HepG2 (cell line): ENCODE data around the gene ACE. TPM values are rescaled to one million over a fixed set of nuclear protein-coding genes. Genes with fewer than 3 reads are reported as not detected.
A peak's percentile ranks its signal among the peaks of the same experiment; 100 is the strongest.

ENCODE experiments used
- ATAC-seq: fragments of 200-7000 bp; cut with Tn5 transposase; 3 replicates; pipeline ENCODE4 v1.9.1; 2020; ENCODE audit warnings: mild to moderate bottlenecking, moderate library complexity
- BruUV-seq: library from RNA; stranded (reverse); fragments of 400-500 nt; replicated peaks from 2 replicates; lab custom pipeline; 2021; lab: Mats Ljungman, UMichigan
- CTCF ChIA-PET: fragments of 300-600 bp; formaldehyde crosslinking; extraction: SDS; loops from one replicate; lab custom pipeline; 2021; ENCODE audit warnings: low total read pairs, inconsistent platforms, low intra/inter-chr PET ratio; lab: Yijun Ruan, JAX
- POLR2A ChIA-PET: fragments of 350-600 bp; sonication (Branson Sonifier 250); formaldehyde crosslinking; loops from one replicate; lab custom pipeline; 2020; ENCODE audit warnings: antibody characterized with exemption, inconsistent platforms; lab: Yijun Ruan, JAX
- DNase-seq: peaks from one replicate; pipeline ENCODE4 v3.0.0-alpha.2; 2015; ENCODE audit warnings: low spot score
- FAIRE-seq: peaks from 3 replicates; lab custom pipeline; 2011; peaks lifted over from hg19 to GRCh38; lab: Jason Lieb, UNC
- H2AFZ ChIP-seq: one replicate; pipeline ENCODE4 v1.6.1; 2011; ENCODE audit warnings: low read length, inconsistent platforms
- H3K27ac ChIP-seq: fragments of 300-600 bp; 3 replicates; pipeline ENCODE4 v1.8.0; 2011; ENCODE audit warnings: mixed run types, mild to moderate bottlenecking, mixed read lengths, low read length, inconsistent platforms; ENCODE audit not compliant: insufficient read depth; ENCODE audit errors: extremely low read length
- H3K27me3 ChIP-seq, 2 experiments: fragments of 200-600 bp in 1 of 2; 2 replicates in 1 of 2; 3 replicates in 1 of 2; pipeline versions ENCODE4 v1.6.0 to v1.8.0; 2011; ENCODE audit warnings: low read length in 2 of 2, mild to moderate bottlenecking in 2 of 2, moderate library complexity in 2 of 2, inconsistent platforms in 1 of 2; ENCODE audit not compliant: insufficient read depth in 2 of 2, control insufficient read depth in 1 of 2
- H3K36me3 ChIP-seq, 2 experiments: fragments of 200-600 bp in 1 of 2; replicated peaks in 1 of 2; 2 replicates in 1 of 2; 3 replicates in 1 of 2; pipeline versions ENCODE4 v1.5.1 to v1.8.0; 2011; ENCODE audit warnings: low read length in 2 of 2, inconsistent platforms in 1 of 2; ENCODE audit not compliant: insufficient read depth in 2 of 2, control insufficient read depth in 1 of 2
- H3K4me1 ChIP-seq: 2 replicates; pipeline ENCODE4 v1.5.1; 2012; ENCODE audit warnings: low read length, inconsistent platforms; ENCODE audit not compliant: insufficient read depth
- H3K4me2 ChIP-seq: 2 replicates; pipeline ENCODE4 v1.6.0; 2011; ENCODE audit warnings: low read depth, low read length, inconsistent platforms
- H3K4me3 ChIP-seq, 3 experiments: fragments of 200-600 bp in 1 of 3; sonication (generic), shearing (Covaris generic) in 1 of 3; replicated peaks in 1 of 3; 2 replicates each; pipeline ENCODE4 v1.5.1; 2011 to 2016; ENCODE audit warnings: low read length in 3 of 3, inconsistent platforms in 2 of 3, low read depth in 2 of 3, mild to moderate bottlenecking in 2 of 3, control low read depth in 1 of 3, mixed read lengths in 1 of 3; ENCODE audit not compliant: insufficient read depth in 1 of 3
- H3K79me2 ChIP-seq: one replicate; pipeline ENCODE4 v1.6.1; 2011; ENCODE audit warnings: low read length, inconsistent platforms; ENCODE audit not compliant: insufficient read depth
- H3K9ac ChIP-seq: 2 replicates; pipeline ENCODE4 v1.6.0; 2011; ENCODE audit warnings: mild to moderate bottlenecking, low read depth, low read length, inconsistent platforms; ENCODE audit not compliant: insufficient read depth
- H3K9me3 ChIP-seq: 2 replicates; pipeline ENCODE4 v1.5.1; 2012; ENCODE audit warnings: mild to moderate bottlenecking, low read length
- H4K20me1 ChIP-seq: 2 replicates; pipeline ENCODE4 v1.6.0; 2011; ENCODE audit warnings: inconsistent platforms, mild to moderate bottlenecking, low read length, moderate library complexity; ENCODE audit not compliant: insufficient read depth
- ASH2L ChIP-seq: fragments of 300-600, 200-600 bp; sonication (generic); IDR thresholded peaks from 2 replicates; pipeline ENCODE4 v1.7.0; 2017; ENCODE audit warnings: low read depth, mild to moderate bottlenecking, moderate library complexity, mixed read lengths, low read length; ENCODE audit not compliant: insufficient read length
- ATM ChIP-seq: fragments of 450-650 bp; IDR thresholded peaks from 2 replicates; pipeline ENCODE4 v1.7.1; 2017; ENCODE audit warnings: mild to moderate bottlenecking, borderline replicate concordance
- ELF3 ChIP-seq: IDR thresholded peaks from 2 replicates; pipeline ENCODE4 v1.6.1; 2016; ENCODE audit warnings: missing genetic modification reagents, missing compliant biosample characterization
- KLF12 ChIP-seq: sonication (generic); formaldehyde crosslinking; IDR thresholded peaks from 2 replicates; pipeline ENCODE4 v1.4.0; 2020; ENCODE audit warnings: missing genetic modification reagents, borderline replicate concordance
- KLF16 ChIP-seq, 2 experiments: sonication (generic) in 1 of 2; formaldehyde crosslinking in 1 of 2; IDR thresholded peaks; 2 replicates each; pipeline versions ENCODE4 v1.6.1 to v1.8.0; 2016 to 2023; ENCODE audit warnings: missing genetic modification reagents in 2 of 2, missing compliant biosample characterization in 1 of 2
- MYNN ChIP-seq: sonication (generic); formaldehyde crosslinking; IDR thresholded peaks from 2 replicates; pipeline ENCODE4 v1.4.0; 2020; ENCODE audit warnings: mild to moderate bottlenecking, low read depth, missing genetic modification reagents
- POLR2AphosphoS5 ChIP-seq: IDR thresholded peaks from 2 replicates; pipeline ENCODE4 v1.6.1; 2012; ENCODE audit warnings: low read depth, low read length
- SALL1 ChIP-seq: sonication (generic); formaldehyde crosslinking; IDR thresholded peaks from 2 replicates; pipeline ENCODE4 v1.8.0; 2022; ENCODE audit warnings: mild to moderate bottlenecking, missing genetic modification reagents
- ZFP91 ChIP-seq: sonication (generic); formaldehyde crosslinking; IDR thresholded peaks from 2 replicates; pipeline ENCODE4 v1.9.0; 2022; ENCODE audit warnings: missing genetic modification reagents, mild to moderate bottlenecking, borderline replicate concordance
- ZNF234 ChIP-seq: sonication (generic); formaldehyde crosslinking; conservative IDR thresholded peaks from 2 replicates; pipeline ENCODE4 v1.5.1; 2020; ENCODE audit warnings: mild to moderate bottlenecking, missing genetic modification reagents
- ZNF326 ChIP-seq: sonication (generic); formaldehyde crosslinking; IDR thresholded peaks from 2 replicates; pipeline ENCODE4 v1.4.0; 2020; ENCODE audit warnings: missing genetic modification reagents, borderline replicate concordance
- ZNF839 ChIP-seq: sonication (generic); formaldehyde crosslinking; IDR thresholded peaks from 2 replicates; pipeline ENCODE4 v1.4.0; 2020; ENCODE audit warnings: missing genetic modification reagents, mild to moderate bottlenecking, borderline replicate concordance
- ZSCAN30 ChIP-seq: sonication (generic); formaldehyde crosslinking; IDR thresholded peaks from 2 replicates; pipeline ENCODE4 v1.5.0; 2020; ENCODE audit warnings: mild to moderate bottlenecking, missing genetic modification reagents
- WGBS: methylation state at CpG from one replicate; pipeline ENCODE4 v1.1.6; 2017; ENCODE audit warnings: low lambda C conversion rate; 5-methylcytosine and 5-hydroxymethylcytosine counted together
- in situ Hi-C: cut with HindIII; loops from 2 replicates; pipeline ENCODE4 v1.10.0; 2017; ENCODE audit warnings: low pct_unique_long_range_greater_than_20kb; ENCODE audit not compliant: extremely low pct_ligation_motif_present
- intact Hi-C: fragments of 100-400 bp; cut with micrococcal nuclease; formaldehyde crosslinking; loops from one replicate; pipeline ENCODE4 v1.10.0; 2022; ENCODE audit not compliant: unreplicated experiment
- polyA plus RNA-seq, 8 experiments: library from polyadenylated mRNA; depleted of rRNA in 3 of 8; stranded (reverse) in 7 of 8; unstranded in 1 of 8; fragments of >200 nt; fragmentation: Illumina TruSeq in 4 of 8; extraction: Trizol in 4 of 8; gene quantifications; 2 replicates each; pipeline versions ENCODE4 v1.2.1 to v1.2.3, GENCODE V29; 2011 to 2016; ENCODE audit warnings: low read depth in 4 of 8, missing spikeins in 1 of 8, mixed read lengths in 1 of 8; ENCODE audit not compliant: insufficient read depth in 1 of 8
- total RNA-seq, 5 experiments: library from RNA; depleted of rRNA; stranded (reverse); fragments of >200 nt; fragmentation: Illumina TruSeq; extraction: Trizol; gene quantifications; 2 replicates each; pipeline ENCODE4 v1.2.3, GENCODE V29; 2016; ENCODE audit warnings: low read depth in 1 of 5
- TF ChIP-seq, protein P1 (sequence below): sonication (generic); formaldehyde crosslinking; IDR thresholded peaks from 2 replicates; pipeline ENCODE4 v1.5.1; 2020; ENCODE audit warnings: missing genetic modification reagents, mild to moderate bottlenecking, borderline replicate concordance

The ACE gene
- total and polyA plus RNA-seq, 2 of the 13 experiments (the other 11 are each of a cell fraction or from before 2014, with no cell fraction given), result 0.08 to 0.13 TPM

GRCh38 chr17:63479495-63480184, 2.8 kb downstream of the ACE start (continued):
- TF ChIP-seq SALL1, result no peak
- TF ChIP-seq ZFP91, result 0 out of 2 replicates have a peak, but pooled peaks have one; percentile 9
- TF ChIP-seq ATM, result no peak
- no peak for TF ChIP-seq KLF12 (CRISPR knock-in tag)

DNA sequence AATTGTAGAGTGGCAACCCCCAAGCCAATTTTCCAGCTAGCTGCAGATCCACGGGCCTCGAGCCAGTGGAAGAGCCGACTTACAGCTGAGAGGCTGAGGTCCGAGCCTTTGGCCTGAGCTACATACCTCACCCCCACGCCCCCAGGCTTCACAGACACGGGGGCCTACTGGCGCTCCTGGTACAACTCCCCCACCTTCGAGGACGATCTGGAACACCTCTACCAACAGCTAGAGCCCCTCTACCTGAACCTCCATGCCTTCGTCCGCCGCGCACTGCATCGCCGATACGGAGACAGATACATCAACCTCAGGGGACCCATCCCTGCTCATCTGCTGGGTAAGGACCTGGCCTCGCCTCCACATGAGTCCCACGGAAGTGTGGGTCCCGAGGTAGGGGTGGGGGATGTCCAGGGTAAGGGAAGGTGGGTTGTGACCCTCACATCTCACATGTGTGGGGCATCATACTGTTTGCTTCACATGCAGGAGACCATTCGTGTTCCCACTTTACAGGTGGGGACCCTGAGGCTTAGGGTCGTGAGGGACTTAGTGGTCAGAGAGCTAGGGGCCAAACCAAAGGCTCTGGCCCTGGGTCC, 3.4 kb downstream of the ACE start:
- in situ Hi-C loops (no loop called here), intact Hi-C loops (no loop called here)
- 32% methylated on average over 19 of the region's 21 CpGs for WGBS
- Histone ChIP-seq H2AFZ (no peak overlapping the region), H3K9ac (no peak overlapping the region), H3K4me2 (no peak overlapping the region), H3K4me3 (no peak overlapping the region), H3K36me3 (no peaks in the 10 kb centered on the region), H3K27me3 (peaks cover 22 to 77% of the 10 kb centered on the region in 2 experiments), H3K79me2 (no peaks in the 10 kb centered on the region), H4K20me1 (peaks cover 3% of the 10 kb centered on the region; the same call in 1 of the 2 replicates), H3K4me1 (peaks cover 28% of the 10 kb centered on the region), H3K27ac (no peak overlapping the region), H3K9me3 (no peaks in the 10 kb centered on the region)
- FAIRE-seq, result no peak
- no peak for TF ChIP-seq ZNF839 (CRISPR knock-in tag)
- TF ChIP-seq ZNF326, result no peak
- no peak for TF ChIP-seq ZSCAN30 (CRISPR knock-in tag)
- TF ChIP-seq POLR2AphosphoS5, result no peak
- TF ChIP-seq KLF16 (CRISPR knock-in tag; IDR thresholded peaks at IDR 0.05), result no peak
- TF ChIP-seq ELF3 (CRISPR knock-in tag), result no peak
- no peak for TF ChIP-seq MYNN (CRISPR knock-in tag)
- no peak for TF ChIP-seq ASH2L
- no peak for TF ChIP-seq ZNF234 (CRISPR knock-in tag)
- TF ChIP-seq, protein P1, sequence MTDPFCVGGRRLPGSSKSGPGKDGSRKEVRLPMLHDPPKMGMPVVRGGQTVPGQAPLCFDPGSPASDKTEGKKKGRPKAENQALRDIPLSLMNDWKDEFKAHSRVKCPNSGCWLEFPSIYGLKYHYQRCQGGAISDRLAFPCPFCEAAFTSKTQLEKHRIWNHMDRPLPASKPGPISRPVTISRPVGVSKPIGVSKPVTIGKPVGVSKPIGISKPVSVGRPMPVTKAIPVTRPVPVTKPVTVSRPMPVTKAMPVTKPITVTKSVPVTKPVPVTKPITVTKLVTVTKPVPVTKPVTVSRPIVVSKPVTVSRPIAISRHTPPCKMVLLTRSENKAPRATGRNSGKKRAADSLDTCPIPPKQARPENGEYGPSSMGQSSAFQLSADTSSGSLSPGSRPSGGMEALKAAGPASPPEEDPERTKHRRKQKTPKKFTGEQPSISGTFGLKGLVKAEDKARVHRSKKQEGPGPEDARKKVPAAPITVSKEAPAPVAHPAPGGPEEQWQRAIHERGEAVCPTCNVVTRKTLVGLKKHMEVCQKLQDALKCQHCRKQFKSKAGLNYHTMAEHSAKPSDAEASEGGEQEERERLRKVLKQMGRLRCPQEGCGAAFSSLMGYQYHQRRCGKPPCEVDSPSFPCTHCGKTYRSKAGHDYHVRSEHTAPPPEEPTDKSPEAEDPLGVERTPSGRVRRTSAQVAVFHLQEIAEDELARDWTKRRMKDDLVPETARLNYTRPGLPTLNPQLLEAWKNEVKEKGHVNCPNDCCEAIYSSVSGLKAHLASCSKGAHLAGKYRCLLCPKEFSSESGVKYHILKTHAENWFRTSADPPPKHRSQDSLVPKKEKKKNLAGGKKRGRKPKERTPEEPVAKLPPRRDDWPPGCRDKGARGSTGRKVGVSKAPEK (CRISPR knock-in tag), result no peak
- CTCF ChIA-PET, result interaction anchor here (5.3 kb wide), 1 partner anchor 55 kb away, joined by 53 read pairs; no protein-coding TSS in a partner anchor
- DNase-seq, result no peak
- no peak for ATAC-seq
- POLR2A ChIA-PET, result no interaction called here
- BruUV-seq, result no TSS peak
